Measurements from ENCODE around the gene EFL1.

GRCh38 chr15:82138306-82138705 lies 124.2 kb downstream of the EFL1 start:
- TF ChIP-seq, protein P1, sequence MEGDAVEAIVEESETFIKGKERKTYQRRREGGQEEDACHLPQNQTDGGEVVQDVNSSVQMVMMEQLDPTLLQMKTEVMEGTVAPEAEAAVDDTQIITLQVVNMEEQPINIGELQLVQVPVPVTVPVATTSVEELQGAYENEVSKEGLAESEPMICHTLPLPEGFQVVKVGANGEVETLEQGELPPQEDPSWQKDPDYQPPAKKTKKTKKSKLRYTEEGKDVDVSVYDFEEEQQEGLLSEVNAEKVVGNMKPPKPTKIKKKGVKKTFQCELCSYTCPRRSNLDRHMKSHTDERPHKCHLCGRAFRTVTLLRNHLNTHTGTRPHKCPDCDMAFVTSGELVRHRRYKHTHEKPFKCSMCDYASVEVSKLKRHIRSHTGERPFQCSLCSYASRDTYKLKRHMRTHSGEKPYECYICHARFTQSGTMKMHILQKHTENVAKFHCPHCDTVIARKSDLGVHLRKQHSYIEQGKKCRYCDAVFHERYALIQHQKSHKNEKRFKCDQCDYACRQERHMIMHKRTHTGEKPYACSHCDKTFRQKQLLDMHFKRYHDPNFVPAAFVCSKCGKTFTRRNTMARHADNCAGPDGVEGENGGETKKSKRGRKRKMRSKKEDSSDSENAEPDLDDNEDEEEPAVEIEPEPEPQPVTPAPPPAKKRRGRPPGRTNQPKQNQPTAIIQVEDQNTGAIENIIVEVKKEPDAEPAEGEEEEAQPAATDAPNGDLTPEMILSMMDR (IDR thresholded peaks at IDR 0.05) = no peak
- no peak for TF ChIP-seq ZFX (IDR thresholded peaks at IDR 0.05; ENCODE audit: borderline replicate concordance)
